ENCODE results near the gene GNPTAB.

The GNPTAB gene

DNA sequence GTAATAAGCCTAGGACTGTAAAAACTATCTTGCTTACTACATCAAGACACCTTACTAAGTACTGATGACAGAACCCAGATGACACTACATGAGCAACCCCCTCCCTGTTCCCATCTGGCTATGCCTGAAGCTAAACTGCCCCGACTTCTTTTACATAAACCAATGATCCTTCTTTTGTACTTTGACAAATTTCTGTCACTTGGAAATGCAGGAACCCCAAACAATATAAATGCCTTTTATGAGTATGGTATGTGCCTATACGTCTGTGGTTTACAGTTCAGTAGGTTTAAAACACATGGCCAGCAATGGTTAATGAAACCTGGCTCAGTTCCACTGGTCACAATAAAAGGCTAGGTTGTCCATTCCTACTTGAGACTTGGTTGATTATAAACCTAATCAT lies 97.6 kb downstream of the GNPTAB start:
- TF ChIP-seq, protein P1, sequence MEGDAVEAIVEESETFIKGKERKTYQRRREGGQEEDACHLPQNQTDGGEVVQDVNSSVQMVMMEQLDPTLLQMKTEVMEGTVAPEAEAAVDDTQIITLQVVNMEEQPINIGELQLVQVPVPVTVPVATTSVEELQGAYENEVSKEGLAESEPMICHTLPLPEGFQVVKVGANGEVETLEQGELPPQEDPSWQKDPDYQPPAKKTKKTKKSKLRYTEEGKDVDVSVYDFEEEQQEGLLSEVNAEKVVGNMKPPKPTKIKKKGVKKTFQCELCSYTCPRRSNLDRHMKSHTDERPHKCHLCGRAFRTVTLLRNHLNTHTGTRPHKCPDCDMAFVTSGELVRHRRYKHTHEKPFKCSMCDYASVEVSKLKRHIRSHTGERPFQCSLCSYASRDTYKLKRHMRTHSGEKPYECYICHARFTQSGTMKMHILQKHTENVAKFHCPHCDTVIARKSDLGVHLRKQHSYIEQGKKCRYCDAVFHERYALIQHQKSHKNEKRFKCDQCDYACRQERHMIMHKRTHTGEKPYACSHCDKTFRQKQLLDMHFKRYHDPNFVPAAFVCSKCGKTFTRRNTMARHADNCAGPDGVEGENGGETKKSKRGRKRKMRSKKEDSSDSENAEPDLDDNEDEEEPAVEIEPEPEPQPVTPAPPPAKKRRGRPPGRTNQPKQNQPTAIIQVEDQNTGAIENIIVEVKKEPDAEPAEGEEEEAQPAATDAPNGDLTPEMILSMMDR (IDR thresholded peaks at IDR 0.05) = no peak

DNA sequence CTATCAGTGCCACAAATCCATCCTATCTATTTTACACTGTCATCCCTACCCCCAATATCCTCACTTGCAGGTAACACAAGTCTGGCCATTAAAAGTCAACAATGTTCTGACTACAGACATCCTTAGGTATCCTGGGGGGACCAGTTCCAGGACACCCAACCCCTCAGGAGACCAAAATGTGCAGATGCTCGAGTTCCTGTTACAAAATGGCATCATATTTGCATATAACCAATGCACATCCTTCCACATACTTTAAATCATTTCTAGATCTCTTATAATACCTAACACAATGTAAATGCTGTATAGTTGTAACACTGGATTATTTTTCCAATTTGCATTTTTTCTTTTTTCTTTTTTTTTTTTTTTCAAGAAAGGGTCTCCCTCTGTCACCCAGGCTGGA lies 98.4 kb downstream of the GNPTAB start:
- TF ChIP-seq, protein P1 (IDR thresholded peaks at IDR 0.05) = no peak

DNA sequence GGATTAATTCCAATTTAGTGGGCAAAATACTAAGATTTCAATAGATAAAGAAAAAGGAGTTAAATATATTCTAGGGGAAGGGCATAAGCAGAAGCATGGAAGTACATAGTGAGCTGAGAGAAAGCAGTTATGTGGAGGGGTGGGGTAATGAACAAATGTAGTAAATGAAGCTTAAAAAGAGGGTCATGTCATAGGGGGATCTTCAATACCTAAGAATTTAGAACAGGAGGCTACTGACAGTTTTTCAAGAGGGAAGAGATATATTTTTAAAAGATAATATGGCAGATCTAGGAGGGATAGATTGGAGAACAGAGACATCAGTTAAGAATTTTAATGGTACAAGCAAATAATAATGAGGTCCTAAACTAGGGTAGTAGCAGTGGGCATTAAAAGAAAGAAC lies 100.9 kb downstream of the GNPTAB start:
- TF ChIP-seq, protein P1 (IDR thresholded peaks at IDR 0.05) = no peak

DNA sequence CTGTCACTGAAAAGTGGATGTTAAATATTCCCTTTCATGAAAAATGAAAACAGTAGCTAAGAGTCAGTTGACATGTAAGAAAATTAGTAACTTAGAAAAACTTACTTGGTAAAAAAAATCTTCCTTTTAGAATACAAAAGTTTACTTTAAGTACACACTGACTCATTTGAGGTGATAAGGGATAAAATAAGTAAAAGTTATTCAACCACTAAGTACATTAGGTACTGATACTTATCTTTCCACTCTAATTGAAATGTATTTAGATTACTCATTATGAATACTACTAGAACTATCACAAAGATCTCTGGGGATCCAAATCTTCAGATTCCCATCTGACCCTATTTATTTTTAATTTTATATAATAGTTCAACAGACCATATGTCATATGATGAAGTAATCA lies 103.7 kb downstream of the GNPTAB start:
- TF ChIP-seq, protein P1 (IDR thresholded peaks at IDR 0.05) = no peak

DNA sequence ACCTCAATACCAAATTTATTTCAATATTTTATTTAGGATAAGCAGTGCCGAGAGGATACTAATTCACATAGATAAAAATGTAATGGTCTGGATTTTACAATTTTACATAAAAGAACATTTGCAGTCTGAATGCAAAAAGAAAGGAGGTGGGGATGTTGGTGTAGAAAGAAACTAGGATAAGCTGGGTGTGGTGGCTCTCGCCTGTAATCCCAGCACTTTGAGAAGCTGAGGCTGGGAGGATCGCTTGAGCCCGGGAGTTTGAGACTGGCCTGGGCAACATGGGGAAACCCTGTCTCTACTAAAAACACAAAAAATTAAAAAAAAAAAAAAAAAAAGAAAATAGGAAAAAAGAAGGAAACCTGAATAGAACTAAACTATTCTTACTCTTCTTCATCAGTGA lies 108.4 kb downstream of the GNPTAB start:
- TF ChIP-seq, protein P1 (IDR thresholded peaks at IDR 0.05) = no peak

DNA sequence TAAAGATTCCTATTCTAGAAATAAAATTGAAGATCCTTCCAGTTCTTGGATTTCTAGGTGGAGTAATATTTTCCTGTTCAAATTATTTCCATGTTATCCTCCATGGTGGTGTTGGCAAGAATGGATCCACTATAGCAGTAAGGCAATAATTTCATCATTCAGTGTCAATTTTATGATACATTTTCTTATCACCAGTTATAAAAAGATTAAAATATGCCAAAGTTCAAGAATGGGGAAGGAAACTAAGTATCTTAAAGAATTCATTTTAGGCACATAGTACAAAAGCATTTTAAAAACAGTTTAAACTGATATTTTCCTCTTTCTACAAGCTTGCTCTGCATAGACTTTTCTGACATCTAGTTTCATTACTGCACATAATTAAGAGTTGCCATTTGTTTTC lies 110.6 kb downstream of the GNPTAB start:
- TF ChIP-seq, protein P1 (IDR thresholded peaks at IDR 0.05) = no peak

DNA sequence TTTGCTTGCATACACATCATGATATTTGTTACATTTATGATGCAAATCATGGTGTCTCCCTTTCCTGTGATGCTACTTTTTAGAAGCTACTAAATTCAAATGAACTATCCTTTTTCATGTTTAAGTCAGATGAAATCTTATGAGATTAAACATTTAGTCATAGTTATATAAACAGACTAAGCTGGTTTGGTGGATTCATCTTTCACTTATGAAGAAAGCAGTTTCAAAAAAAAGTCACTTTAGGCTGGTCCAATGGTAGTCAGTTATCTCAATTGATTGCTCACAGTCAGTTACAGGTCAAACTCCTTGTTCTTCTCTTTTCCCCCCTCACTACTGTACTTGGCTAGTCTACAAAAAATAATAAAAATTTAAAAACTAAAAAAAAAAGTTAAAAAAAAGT lies 111.2 kb downstream of the GNPTAB start:
- TF ChIP-seq, protein P1 (IDR thresholded peaks at IDR 0.05) = no peak

DNA sequence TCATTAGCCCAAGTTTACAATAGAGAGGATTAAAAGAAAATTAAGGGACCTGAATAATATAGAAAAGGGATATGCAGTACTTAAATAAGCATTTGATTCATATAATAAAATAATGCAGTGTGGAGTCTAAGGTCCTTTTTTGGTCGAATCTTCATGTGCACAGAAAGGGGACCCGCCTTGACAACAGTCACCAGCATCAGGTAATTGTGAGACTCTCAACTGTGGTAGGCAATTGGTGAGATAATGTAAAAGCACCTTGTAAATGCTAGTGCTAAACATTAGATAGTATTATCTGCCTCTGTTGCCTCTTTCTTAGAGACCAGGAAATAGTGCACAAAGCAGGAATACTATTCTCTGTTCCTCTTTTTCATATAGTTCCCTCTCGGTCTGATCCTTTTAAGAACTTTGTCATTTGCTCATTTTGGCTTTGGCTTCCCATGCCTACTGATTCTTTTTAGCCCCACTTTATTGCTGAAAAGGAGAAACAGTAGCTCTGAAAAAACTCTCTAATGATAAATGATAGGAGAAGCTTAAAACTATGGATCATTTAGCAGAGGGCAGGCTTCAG lies 115.8 kb downstream of the GNPTAB start:
- TF ChIP-seq, protein P1 (IDR thresholded peaks at IDR 0.05) = no peak
